Prostate gland (tissue), 2 donors: ENCODE measurements around the gene ADAMTS1. TPM values are rescaled to one million over a fixed set of nuclear protein-coding genes. Genes with fewer than 3 reads are reported as not detected.

Experiments
- DNase-seq: peaks from one replicate; pipeline ENCODE4 v3.0.0-alpha.2; 2019; ENCODE audit warnings: low spot score
- H3K27ac ChIP-seq, 2 donors: fragments of 200-600 bp; sonication (generic); 2 replicates each; pipeline ENCODE4 v1.5.1; 2017 to 2019
- H3K27me3 ChIP-seq: fragments of 200-600 bp; sonication (generic); replicated peaks from 2 replicates; pipeline ENCODE4 v1.5.1; 2019; ENCODE audit not compliant: insufficient read depth
- H3K36me3 ChIP-seq, 2 donors: fragments of 200-600 bp; sonication (generic); 1 replicate in 1 of 2; 2 replicates in 1 of 2; pipeline versions ENCODE4 v1.5.1 to v1.8.1; 2017 to 2019
- H3K4me1 ChIP-seq: fragments of 200-600 bp; sonication (generic); replicated peaks from 2 replicates; pipeline ENCODE4 v1.5.1; 2019
- H3K4me3 ChIP-seq, 2 donors: fragments of 200-600 bp; sonication (generic); 2 replicates each; pipeline ENCODE4 v1.5.1; 2017 to 2019
- H3K9me3 ChIP-seq: fragments of 200-600 bp; sonication (generic); 2 replicates; pipeline ENCODE4 v1.5.1; 2017
- POLR2A ChIP-seq: fragments of 450-650 bp; IDR thresholded peaks from one replicate; pipeline ENCODE4 v1.6.1; 2016; ENCODE audit warnings: antibody characterized with exemption, mild to moderate bottlenecking
- POLR2AphosphoS5 ChIP-seq: sonication (generic); formaldehyde crosslinking; IDR thresholded peaks from one replicate; pipeline ENCODE4 v1.6.1; 2017; ENCODE audit warnings: antibody characterized with exemption
- WGBS: methylation state at CpG from one replicate; pipeline ENCODE4 v1.1.5; 2018; 5-methylcytosine and 5-hydroxymethylcytosine counted together
- intact Hi-C: fragments of 100-400 bp; cut with DNase I; formaldehyde crosslinking; loops from one replicate; pipeline ENCODE4 v1.14.2; 2022
- total RNA-seq, 2 donors: library from RNA; depleted of rRNA; stranded (reverse); fragments of >200 nt; gene quantifications; one replicate each; pipeline ENCODE4 v1.1.0, GENCODE V29; 2016
- TF ChIP-seq, protein P1 (sequence below), 4 experiments: fragments of 200-600 bp in 2 of 4; fragments of 450-650 bp in 2 of 4; sonication (generic) in 2 of 4; IDR thresholded peaks; 1 replicate in 3 of 4; 2 replicates in 1 of 4; pipeline ENCODE4 v1.5.1; 2016 to 2019; ENCODE audit warnings: antibody characterized with exemption in 4 of 4, mild to moderate bottlenecking in 2 of 4, moderate library complexity in 2 of 4

ADAMTS1 gene
- total RNA-seq, 2 donors from 2014 or later, result 19.4 to 110 TPM

GRCh38 chr21:26842300-26842699 lies 2.9 kb downstream of the ADAMTS1 start:
- no peak for DNase-seq
- TF ChIP-seq, protein P1, sequence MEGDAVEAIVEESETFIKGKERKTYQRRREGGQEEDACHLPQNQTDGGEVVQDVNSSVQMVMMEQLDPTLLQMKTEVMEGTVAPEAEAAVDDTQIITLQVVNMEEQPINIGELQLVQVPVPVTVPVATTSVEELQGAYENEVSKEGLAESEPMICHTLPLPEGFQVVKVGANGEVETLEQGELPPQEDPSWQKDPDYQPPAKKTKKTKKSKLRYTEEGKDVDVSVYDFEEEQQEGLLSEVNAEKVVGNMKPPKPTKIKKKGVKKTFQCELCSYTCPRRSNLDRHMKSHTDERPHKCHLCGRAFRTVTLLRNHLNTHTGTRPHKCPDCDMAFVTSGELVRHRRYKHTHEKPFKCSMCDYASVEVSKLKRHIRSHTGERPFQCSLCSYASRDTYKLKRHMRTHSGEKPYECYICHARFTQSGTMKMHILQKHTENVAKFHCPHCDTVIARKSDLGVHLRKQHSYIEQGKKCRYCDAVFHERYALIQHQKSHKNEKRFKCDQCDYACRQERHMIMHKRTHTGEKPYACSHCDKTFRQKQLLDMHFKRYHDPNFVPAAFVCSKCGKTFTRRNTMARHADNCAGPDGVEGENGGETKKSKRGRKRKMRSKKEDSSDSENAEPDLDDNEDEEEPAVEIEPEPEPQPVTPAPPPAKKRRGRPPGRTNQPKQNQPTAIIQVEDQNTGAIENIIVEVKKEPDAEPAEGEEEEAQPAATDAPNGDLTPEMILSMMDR (IDR thresholded peaks at IDR 0.05), result no peak
- no peak for TF ChIP-seq POLR2A
- TF ChIP-seq POLR2AphosphoS5, result no peak
- 53% methylated on average over 11 of the region's 11 CpGs for WGBS
- H3K4me1 ChIP-seq, result no peaks in the 10 kb centered on the region
- no peaks in the 10 kb centered on the region for H3K27me3 ChIP-seq
- H3K27ac ChIP-seq, result no peak overlapping the region
- H3K9me3 ChIP-seq, result no peaks in the 10 kb centered on the region
- intact Hi-C loops, result loop anchor here (5.0 to 10.0 kb wide), 2 partner anchors 40 to 963 kb away; no protein-coding TSS in a partner anchor
- H3K36me3 ChIP-seq, result no peaks in the 10 kb centered on the region
- peak overlapping the region in 1 of 2 donors; percentile 50 for H3K4me3 ChIP-seq

GRCh38 chr21:26840912-26841311 lies 4.3 kb downstream of the ADAMTS1 start:
- DNase-seq, result no peak
- no peak overlapping the region for H3K4me3 ChIP-seq
- H3K4me1 ChIP-seq, result no peaks in the 10 kb centered on the region
- no peaks in the 10 kb centered on the region for H3K36me3 ChIP-seq
- no peaks in the 10 kb centered on the region for H3K27me3 ChIP-seq
- TF ChIP-seq, protein P1 (IDR thresholded peaks at IDR 0.05), result no peak
- TF ChIP-seq POLR2A (no peak), POLR2AphosphoS5 (no peak)
- no peaks in the 10 kb centered on the region for H3K9me3 ChIP-seq
- intact Hi-C loops, result loop anchor here (5.0 to 10.0 kb wide), 2 partner anchors 39 to 964 kb away; no protein-coding TSS in a partner anchor
- no peak overlapping the region for H3K27ac ChIP-seq
- 56% methylated on average over 7 of the region's 7 CpGs for WGBS

DNA sequence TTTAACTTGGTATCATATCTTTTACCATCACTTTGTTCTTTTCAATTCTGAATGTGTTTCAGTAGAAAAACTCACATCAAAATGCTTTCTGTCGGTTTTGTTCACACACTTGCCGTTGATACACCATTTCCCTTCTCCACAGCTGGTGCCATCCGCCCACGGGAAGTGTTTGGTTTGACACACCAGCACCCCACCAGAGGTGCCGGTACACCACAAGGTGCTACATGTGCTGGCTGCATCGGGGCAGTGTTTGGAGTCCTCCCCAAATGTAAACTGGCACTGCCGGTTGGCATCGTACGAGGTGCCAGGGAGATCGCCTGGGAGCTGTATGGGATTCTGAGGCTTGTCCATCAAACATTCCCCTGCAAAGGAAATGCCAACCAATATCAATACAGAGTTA lies 5.0 kb downstream of the ADAMTS1 start:
- H3K36me3 ChIP-seq, result no peaks in the 10 kb centered on the region
- WGBS, result 66% methylated on average over 10 of the region's 10 CpGs
- no peaks in the 10 kb centered on the region for H3K9me3 ChIP-seq
- H3K27me3 ChIP-seq, result no peaks in the 10 kb centered on the region
- H3K27ac ChIP-seq, result no peak overlapping the region
- intact Hi-C loops, result loop anchor here (5.0 to 10.0 kb wide), 2 partner anchors 38 to 965 kb away; no protein-coding TSS in a partner anchor
- no peak overlapping the region for H3K4me3 ChIP-seq
- no peak for TF ChIP-seq POLR2A
- TF ChIP-seq, protein P1 (IDR thresholded peaks at IDR 0.05), result no peak
- no peak for TF ChIP-seq POLR2AphosphoS5
- H3K4me1 ChIP-seq, result no peaks in the 10 kb centered on the region
- no peak for DNase-seq

- no peaks in the 10 kb centered on the region for H3K36me3 ChIP-seq
- intact Hi-C loops, result loop anchor here (5.0 kb wide), 1 partner anchor 70 kb away; no protein-coding TSS in a partner anchor
- H3K27me3 ChIP-seq, result no peaks in the 10 kb centered on the region
- 76% methylated on average over 3 of the region's 3 CpGs for WGBS
- TF ChIP-seq, protein P1 (IDR thresholded peaks at IDR 0.05), result no peak
- no peak for TF ChIP-seq POLR2AphosphoS5
- no peak for TF ChIP-seq POLR2A
- H3K4me3 ChIP-seq, result no peak overlapping the region
- H3K27ac ChIP-seq, result no peak overlapping the region
- DNase-seq, result no peak
- no peaks in the 10 kb centered on the region for H3K4me1 ChIP-seq
- no peaks in the 10 kb centered on the region for H3K9me3 ChIP-seq
These were observed 7.7 kb downstream of the ADAMTS1 start for GRCh38 chr21:26837539-26837938.

- DNase-seq, result no peak
- Histone ChIP-seq H3K36me3 (no peaks in the 10 kb centered on the region), H3K4me3 (no peak overlapping the region), H3K4me1 (no peaks in the 10 kb centered on the region), H3K9me3 (no peaks in the 10 kb centered on the region), H3K27ac (no peak overlapping the region), H3K27me3 (no peaks in the 10 kb centered on the region)
- TF ChIP-seq, protein P1 (IDR thresholded peaks at IDR 0.05), result no peak
- TF ChIP-seq POLR2A (no peak), POLR2AphosphoS5 (no peak)
- intact Hi-C loops, result loop anchor here (5.0 kb wide), 1 partner anchor 69 kb away; no protein-coding TSS in a partner anchor
- WGBS, result 88% methylated on average over 3 of the region's 3 CpGs
These were observed 8.7 kb downstream of the ADAMTS1 start for GRCh38 chr21:26836528-26836927.
